ENCODE measurements around the gene ZCCHC24.

Gene ZCCHC24

DNA sequence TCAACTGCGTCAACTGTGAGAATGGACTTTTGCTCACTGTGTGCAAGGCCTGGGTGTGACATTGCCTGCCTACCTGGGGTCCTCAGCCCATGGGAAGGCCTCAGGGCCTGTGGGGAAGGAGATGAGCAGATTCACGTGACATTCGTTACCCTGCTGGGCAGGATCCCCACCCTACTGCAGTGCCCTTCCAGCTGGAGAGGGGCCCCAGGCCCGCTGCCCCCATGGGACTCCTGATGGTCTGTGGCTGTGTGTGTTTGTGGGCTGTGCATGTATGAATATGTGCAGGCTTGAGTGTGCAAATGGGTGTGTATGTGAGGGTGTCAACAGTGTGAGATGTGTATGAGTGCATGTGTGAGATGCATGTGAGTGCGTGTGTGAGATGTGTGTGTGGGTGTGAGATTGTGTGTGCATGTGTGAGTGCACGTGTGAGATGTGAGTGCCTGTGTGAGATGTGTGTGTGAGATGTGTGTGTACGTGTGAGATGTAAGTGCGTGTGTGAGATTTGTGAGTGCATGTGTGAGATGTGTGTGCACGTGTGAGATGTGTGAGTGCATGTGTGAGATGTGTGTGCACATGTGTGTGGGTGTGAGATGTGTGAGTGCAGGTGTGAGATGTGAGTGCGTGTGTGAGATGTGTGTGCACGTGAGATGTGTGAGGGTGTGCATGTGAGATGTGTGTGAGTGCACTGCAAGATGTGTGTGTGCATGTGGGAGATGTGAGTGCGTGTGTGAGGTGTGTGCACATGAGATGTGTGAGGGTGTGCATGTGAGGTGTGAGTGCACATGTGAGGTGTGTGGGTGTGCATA is 68.5 kb downstream of the ZCCHC24 start:
- DNase-seq (ENCODE audit: extremely low spot score, insufficient read length, low read depth) (no peak), FAIRE-seq (no peak)

DNA sequence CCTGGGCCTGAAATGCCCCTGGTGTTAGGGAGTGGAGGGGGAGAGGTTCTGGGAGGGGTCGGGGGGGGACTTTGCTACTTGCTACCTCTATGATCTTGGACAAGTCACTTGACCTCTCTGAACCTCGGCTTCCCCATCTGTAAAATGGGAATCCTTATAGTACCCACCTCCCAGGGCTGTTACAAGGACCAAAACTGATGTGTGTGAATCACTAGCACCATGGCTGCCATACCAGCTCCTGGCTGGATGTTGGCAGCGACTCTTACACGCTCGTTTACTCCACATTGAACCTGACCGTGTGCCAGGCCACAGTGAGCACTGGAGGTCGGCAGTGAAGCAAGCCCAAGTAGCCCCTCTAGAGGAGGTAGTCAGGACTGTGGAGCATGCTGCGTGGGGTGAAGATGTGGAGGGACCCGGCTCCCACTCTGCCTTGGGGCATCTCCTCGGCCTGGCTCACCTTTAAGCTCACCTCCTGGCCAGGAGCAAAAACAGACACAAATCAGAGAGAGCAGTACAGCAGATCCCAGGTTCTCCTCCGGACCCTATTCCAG is 69.3 kb downstream of the ZCCHC24 start:
- FAIRE-seq, result no peak
- no peak for DNase-seq (ENCODE audit: extremely low spot score, insufficient read length, low read depth)

DNA sequence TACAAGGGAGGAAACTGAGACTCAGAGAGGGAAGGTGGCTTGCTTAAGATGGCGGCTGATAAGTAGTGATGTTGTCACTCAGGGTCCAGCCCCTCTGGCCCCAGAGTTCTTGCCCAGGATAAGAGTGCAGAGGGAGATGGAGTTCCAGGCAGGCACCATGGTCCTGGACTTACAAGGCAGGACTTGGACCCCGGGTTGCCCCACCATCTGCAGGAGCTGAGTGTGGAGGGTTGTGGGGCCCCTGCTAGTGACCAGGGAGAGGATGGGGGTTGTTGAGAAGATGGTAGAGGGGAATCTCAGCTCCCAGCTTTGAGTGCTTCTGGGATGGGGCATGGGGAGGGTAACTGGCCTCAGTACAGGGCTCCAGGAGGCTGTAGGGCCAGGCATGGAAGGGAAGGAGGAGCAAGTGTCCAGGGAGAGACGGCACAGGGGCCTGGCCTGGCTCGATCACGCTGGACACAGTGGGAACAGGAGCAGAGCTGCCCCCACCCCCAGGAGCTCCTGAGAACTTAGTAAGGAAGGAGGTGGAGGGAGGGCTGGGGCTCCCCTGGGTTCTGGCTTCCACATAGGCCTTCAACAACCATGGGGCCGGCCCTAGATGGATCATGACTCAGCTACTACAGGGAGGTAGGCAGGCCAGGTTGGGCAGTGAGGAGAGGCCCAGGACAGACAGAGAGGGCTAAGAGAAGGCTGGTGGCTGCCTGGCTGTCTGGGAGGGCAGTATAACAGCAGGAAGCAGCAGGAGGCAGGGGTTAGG is 69.9 kb downstream of the ZCCHC24 start:
- DNase-seq (ENCODE audit: extremely low spot score, insufficient read length, low read depth) (no peak), FAIRE-seq (no peak)

- FAIRE-seq, result peak; percentile 83
- DNase-seq (ENCODE audit: extremely low spot score, insufficient read length, low read depth), result peak; percentile 73
Measured at GRCh38 chr10:79374312-79375191, 70.9 kb downstream of the ZCCHC24 start.

DNA sequence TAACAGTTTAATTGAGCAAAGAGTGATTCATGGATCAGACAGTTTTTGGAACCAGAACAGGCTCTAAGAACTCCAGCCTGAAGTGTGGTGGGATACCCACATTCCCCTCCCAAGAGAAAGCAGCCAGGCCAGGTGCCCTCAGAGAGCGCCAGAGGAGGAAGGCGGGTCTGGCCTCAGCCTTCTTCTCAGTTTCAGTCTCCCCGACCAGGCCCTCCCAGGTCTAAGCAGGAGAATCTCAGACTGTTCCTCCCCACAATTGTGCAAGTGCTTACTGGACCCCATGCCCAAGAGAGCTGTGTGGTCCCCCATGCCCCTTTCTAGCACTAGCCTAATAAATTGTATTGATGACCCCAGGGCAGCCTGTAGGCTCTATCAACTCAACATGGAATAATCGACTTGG is 72.6 kb downstream of the ZCCHC24 start:
- DNase-seq (ENCODE audit: extremely low spot score, insufficient read length, low read depth) (no peak), FAIRE-seq (no peak)

GRCh38 chr10:79367426-79368189 is 77.8 kb downstream of the ZCCHC24 start:
- DNase-seq (ENCODE audit: extremely low spot score, insufficient read length, low read depth) (no peak), FAIRE-seq (no peak)

DNA sequence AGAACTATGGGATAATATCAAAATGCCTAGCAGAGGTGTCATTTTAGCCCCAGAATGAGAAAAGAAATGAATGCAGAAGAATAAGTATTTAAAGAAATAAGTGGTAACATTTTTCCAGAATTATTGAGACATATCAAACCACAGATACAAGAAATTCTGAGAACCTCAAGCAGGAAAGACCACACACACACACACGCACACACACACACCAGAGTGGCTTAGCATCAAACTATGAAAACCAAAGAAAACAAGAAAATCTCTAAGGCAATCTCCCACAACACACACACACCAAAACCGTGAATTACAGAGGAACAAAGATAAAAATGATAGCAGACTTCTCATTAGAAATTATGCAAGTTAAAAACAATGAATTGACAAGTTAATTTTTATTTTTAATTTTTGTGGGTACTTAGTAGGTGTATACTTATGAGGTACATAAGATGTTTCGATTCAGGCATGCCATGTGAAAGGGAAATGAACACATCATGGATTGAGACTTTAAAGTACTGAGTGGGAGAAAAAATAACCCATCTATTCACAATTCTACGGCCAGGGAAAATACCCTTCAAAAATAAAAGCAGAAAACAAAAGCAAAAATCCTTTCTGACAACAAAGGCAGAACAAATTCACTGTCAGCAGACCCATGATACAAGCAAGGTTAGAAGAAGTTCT is 83.6 kb downstream of the ZCCHC24 start:
- DNase-seq (ENCODE audit: extremely low spot score, insufficient read length, low read depth) (no peak), FAIRE-seq (no peak)

DNA sequence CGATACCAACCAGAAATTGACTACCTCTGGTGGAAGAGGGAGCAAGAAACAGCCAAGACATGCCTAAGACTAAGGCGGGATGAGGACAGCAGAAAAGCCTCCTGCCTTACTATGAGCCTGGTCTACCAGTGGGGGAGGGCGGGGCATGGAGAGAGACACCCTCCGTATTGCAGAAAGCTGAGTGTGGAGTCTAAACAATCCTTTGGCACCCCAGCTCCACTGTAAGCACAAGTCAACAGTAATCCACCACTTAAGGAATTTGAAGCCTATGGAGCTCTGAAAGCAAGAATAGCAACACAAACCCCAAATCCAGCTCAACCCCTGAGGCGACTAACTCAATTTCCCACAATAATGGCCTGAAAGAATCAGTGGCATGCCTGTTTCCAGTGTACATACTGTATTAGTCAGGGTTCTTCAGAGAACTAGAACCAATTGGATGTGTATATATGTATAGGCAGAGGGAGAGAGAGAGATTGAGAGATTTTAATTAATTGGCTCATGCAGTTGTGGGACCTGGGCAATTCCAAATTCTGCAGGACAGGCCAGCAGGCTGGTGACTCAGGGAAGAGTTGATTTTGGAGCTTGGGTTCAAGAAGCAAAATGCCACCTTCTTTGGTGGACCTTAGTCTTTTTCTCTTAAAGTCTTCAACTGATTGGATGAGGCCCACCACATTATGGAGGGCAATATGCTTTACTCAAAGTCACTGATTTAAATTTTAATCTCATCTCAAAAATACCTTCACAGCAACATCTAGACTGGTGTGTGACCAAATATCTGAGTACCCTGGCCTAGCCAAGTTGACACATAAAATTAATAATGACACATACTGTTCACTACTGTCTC is 84.7 kb downstream of the ZCCHC24 start:
- FAIRE-seq (no peak), DNase-seq (ENCODE audit: extremely low spot score, insufficient read length, low read depth) (no peak)

GRCh38 chr10:79359816-79360498 is 85.5 kb downstream of the ZCCHC24 start:
- FAIRE-seq, result no peak

DNA sequence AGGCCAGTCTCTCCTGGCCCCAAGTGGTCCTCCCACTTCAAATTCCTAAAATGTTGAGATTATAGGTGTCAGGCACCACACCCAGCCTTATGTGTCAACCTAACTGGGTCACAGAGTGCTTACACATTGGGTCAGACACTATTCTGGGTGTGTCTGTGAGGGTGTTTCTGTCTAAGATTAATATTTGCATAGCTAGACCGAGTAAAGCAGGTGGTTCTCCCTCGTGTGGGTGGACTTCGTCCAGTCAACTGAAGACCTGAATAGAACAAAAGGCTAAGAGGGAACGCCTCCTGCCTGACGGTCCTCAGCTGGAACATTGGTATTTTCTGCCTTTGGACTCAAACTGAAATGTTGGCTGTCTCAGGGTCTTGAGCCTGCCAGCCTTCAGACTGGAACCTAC is 86.6 kb downstream of the ZCCHC24 start:
- DNase-seq (ENCODE audit: extremely low spot score, insufficient read length, low read depth), result no peak
- no peak for FAIRE-seq

More at GRCh38 chr10:79359816-79360498, 85.5 kb downstream of the ZCCHC24 start:
- DNase-seq (ENCODE audit: extremely low spot score, insufficient read length, low read depth), result no peak

DNA sequence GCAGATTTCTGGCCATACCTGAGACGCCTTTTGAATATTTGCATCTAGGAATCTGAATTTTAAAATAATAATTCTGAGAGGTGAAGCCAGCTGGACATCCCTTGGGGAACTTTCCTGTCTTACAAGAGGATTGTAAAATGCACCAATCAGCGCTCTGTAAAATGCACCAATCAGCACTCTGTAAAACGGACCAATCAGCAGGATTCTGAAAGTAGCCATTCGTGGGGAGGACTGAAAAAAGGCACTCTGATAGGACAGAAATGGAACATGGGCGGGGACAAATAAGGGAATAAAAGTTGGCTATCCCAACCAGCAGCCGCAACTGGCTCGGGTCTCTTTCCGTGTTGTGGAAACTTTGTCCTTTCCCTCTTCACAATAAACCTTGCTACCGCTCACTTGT is 88.2 kb downstream of the ZCCHC24 start:
- FAIRE-seq (no peak), DNase-seq (ENCODE audit: extremely low spot score, insufficient read length, low read depth) (no peak)

DNA sequence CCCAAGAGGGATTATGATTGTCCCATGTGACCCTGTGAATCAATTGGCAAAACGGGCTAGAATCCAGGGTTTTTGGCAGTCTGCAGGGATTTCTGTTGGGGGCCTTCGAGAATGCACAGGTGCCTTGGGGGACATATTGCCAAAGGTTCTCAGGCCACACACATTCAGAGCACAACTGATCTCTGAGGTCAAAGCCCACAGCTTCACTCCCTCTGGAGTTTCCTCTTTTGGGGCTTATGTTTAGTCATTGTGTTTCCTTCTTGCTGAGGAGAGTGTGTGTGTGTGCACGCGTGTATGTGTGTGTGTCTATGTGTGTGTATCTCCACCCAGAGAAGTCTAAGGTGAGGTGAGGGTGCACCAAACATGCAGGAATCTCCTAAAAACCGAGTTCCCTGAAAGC is 89.3 kb downstream of the ZCCHC24 start:
- FAIRE-seq (no peak), DNase-seq (ENCODE audit: extremely low spot score, insufficient read length, low read depth) (no peak)

DNA sequence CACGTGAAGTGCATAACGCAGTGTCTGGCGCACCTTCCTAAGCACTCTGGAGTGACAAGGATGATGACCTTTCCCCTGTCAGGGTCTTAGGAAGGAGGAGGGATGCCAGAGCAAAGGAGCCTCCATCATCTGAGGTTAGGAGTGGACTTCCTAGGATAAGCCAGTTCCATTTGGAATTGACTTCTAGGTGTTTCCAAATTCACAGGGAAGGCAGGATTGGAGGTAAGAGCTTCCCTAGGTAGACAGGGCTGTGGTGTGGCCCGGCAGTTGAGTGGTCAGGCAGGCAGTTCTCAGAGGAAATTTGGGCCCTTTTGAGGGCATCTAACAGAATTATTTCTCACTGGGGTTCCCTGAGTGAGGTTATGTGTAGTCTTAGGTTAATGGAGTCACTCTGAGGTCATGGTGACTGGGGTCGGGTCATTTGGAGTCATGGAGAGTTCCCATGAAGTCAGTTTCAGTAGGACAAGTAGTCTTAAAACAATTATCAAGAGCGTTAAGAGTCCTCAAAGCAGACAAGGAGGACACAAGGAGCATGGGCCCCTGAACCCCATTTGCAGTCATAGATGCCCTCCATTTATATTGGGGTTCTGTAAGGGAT is 89.9 kb downstream of the ZCCHC24 start:
- FAIRE-seq (no peak), DNase-seq (ENCODE audit: extremely low spot score, insufficient read length, low read depth) (no peak)

DNA sequence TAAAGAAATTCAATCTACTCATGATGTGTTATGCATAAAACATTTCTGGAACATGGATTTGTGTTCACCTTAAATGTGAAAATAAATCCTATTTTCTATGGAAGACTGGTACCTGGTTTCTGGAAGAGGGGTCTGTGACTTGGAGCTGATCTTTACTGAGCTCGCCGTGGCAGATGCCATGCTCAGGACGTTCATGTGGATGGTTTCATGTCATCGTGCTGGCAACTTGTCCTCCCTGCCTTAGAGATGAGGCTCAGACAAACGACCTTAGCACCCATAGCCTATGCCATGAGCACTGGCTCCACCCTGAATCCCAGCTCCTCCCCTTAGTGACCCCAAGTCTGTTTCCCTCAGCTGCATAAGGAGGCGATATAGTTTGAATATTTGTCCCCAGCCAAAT is 90.8 kb downstream of the ZCCHC24 start:
- FAIRE-seq (no peak), DNase-seq (ENCODE audit: extremely low spot score, insufficient read length, low read depth) (no peak)

GRCh38 chr10:79354141-79354540 is 91.3 kb downstream of the ZCCHC24 start:
- peak; percentile 12 for FAIRE-seq
- DNase-seq (ENCODE audit: extremely low spot score, insufficient read length, low read depth), result no peak

- FAIRE-seq (no peak), DNase-seq (ENCODE audit: extremely low spot score, insufficient read length, low read depth) (no peak)
Measured at GRCh38 chr10:79353726-79354125, 91.7 kb downstream of the ZCCHC24 start.

GRCh38 chr10:79353000-79353406 is 92.4 kb downstream of the ZCCHC24 start:
- DNase-seq (ENCODE audit: extremely low spot score, insufficient read length, low read depth) (no peak), FAIRE-seq (no peak)
